IMR-90 (cell line): ENCODE data around the gene ZNF407. TPM values are rescaled to one million over a fixed set of nuclear protein-coding genes. Genes with fewer than 3 reads are reported as not detected.

Source experiments
- ATAC-seq: fragments of 200-7000 bp; cut with Tn5 transposase; 2 replicates; pipeline ENCODE4 v1.9.1; 2020; ENCODE audit warnings: low read depth, mild to moderate bottlenecking, moderate library complexity
- BruUV-seq: library from RNA; stranded (reverse); fragments of 400-500 nt; replicated peaks from 2 replicates; lab custom pipeline; 2021; lab: Mats Ljungman, UMichigan
- CTCF ChIA-PET: fragments of 300-600 bp; formaldehyde crosslinking; extraction: SDS; loops from one replicate; lab custom pipeline; 2021; ENCODE audit warnings: antibody characterized with exemption; lab: Yijun Ruan, JAX
- POLR2A ChIA-PET: fragments of 300-600 bp; sonication (Branson Sonifier 250); formaldehyde crosslinking; loops from one replicate; lab custom pipeline; 2022; ENCODE audit warnings: antibody characterized with exemption; ENCODE audit not compliant: unreplicated experiment; lab: Charles Lee
- DNase-seq: peaks from one replicate; pipeline ENCODE4 v3.0.0; 2013
- H2AFZ ChIP-seq: replicated peaks from 2 replicates; pipeline ENCODE3; 2013; ENCODE audit warnings: low read length, mild to moderate bottlenecking; ENCODE audit not compliant: poor library complexity
- H2AK5ac ChIP-seq: 2 replicates; pipeline ENCODE4 v1.6.1; 2013; ENCODE audit warnings: low read depth, low read length, inconsistent platforms
- H2AK9ac ChIP-seq: replicated peaks from 2 replicates; pipeline ENCODE3; 2013; ENCODE audit warnings: mild to moderate bottlenecking, low read depth, low read length, moderate library complexity; ENCODE audit not compliant: poor library complexity
- H2BK120ac ChIP-seq: 2 replicates; pipeline ENCODE4 v1.6.1; 2013; ENCODE audit warnings: low read depth, low read length, inconsistent platforms
- H2BK15ac ChIP-seq: 3 replicates; pipeline ENCODE4 v1.6.1; 2013; ENCODE audit warnings: low read depth, low read length, inconsistent platforms
- H2BK20ac ChIP-seq: 2 replicates; pipeline ENCODE4 v1.6.1; 2013; ENCODE audit warnings: low read depth, mild to moderate bottlenecking, inconsistent platforms, low read length, moderate library complexity
- H2BK5ac ChIP-seq: 2 replicates; pipeline ENCODE4 v1.6.1; 2013; ENCODE audit warnings: mild to moderate bottlenecking, low read depth, low read length, inconsistent platforms; ENCODE audit not compliant: poor library complexity, severe bottlenecking
- H3K14ac ChIP-seq: replicated peaks from 2 replicates; pipeline ENCODE4 v1.6.1; 2013; ENCODE audit warnings: low read depth, low read length, inconsistent platforms
- H3K18ac ChIP-seq: 2 replicates; pipeline ENCODE4 v1.6.1; 2013; ENCODE audit warnings: low read depth, low read length, control low read depth
- H3K23ac ChIP-seq: 2 replicates; pipeline ENCODE4 v1.6.1; 2013; ENCODE audit warnings: low read depth, low read length, inconsistent platforms
- H3K27ac ChIP-seq: 2 replicates; pipeline ENCODE4 v1.5.1; 2013; ENCODE audit warnings: mild to moderate bottlenecking, control low read depth, low read length; ENCODE audit not compliant: insufficient read depth
- H3K27me3 ChIP-seq: 2 replicates; pipeline ENCODE4 v1.6.1; 2013; ENCODE audit warnings: low read length; ENCODE audit not compliant: control insufficient read depth, insufficient read depth
- H3K36me3 ChIP-seq: 2 replicates; pipeline ENCODE4 v1.6.1; 2013; ENCODE audit warnings: low read length, mixed read lengths; ENCODE audit not compliant: control insufficient read depth, insufficient read depth
- H3K4ac ChIP-seq: 2 replicates; pipeline ENCODE4 v1.6.1; 2013; ENCODE audit warnings: low read depth, low read length, inconsistent platforms
- H3K4me1 ChIP-seq: 2 replicates; pipeline ENCODE4 v1.6.1; 2013; ENCODE audit warnings: low read length, mixed read lengths; ENCODE audit not compliant: control insufficient read depth, insufficient read depth
- H3K4me2 ChIP-seq: 2 replicates; pipeline ENCODE4 v1.6.1; 2013; ENCODE audit warnings: low read depth, mild to moderate bottlenecking, control low read depth, low read length, moderate library complexity
- H3K4me3 ChIP-seq: 2 replicates; pipeline ENCODE4 v1.5.1; 2013; ENCODE audit warnings: low read depth, mild to moderate bottlenecking, control low read depth, low read length, moderate library complexity; ENCODE audit not compliant: insufficient read depth
- H3K56ac ChIP-seq: 2 replicates; pipeline ENCODE4 v1.6.1; 2013; ENCODE audit warnings: low read length, inconsistent platforms; ENCODE audit not compliant: insufficient read depth; ENCODE audit errors: extremely low read depth
- H3K79me1 ChIP-seq, 2 experiments: 2 replicates each; pipeline ENCODE4 v1.6.1; 2013; ENCODE audit warnings: low read length in 2 of 2, inconsistent platforms in 1 of 2, low read depth in 1 of 2
- H3K9ac ChIP-seq: 2 replicates; pipeline ENCODE4 v1.6.1; 2013; ENCODE audit warnings: low read depth, low read length, control low read depth
- H3K9me1 ChIP-seq: 2 replicates; pipeline ENCODE4 v1.6.1; 2013; ENCODE audit warnings: low read length, inconsistent platforms; ENCODE audit not compliant: insufficient read depth
- H3K9me3 ChIP-seq: 2 replicates; pipeline ENCODE4 v1.6.1; 2013; ENCODE audit warnings: low read length; ENCODE audit not compliant: control insufficient read depth, insufficient read depth
- H4K20me1 ChIP-seq: 2 replicates; pipeline ENCODE4 v1.6.1; 2013; ENCODE audit warnings: low read length, inconsistent platforms; ENCODE audit not compliant: insufficient read depth
- H4K5ac ChIP-seq: 2 replicates; pipeline ENCODE4 v1.6.1; 2013; ENCODE audit warnings: mild to moderate bottlenecking, low read depth, low read length, control low read depth
- H4K8ac ChIP-seq, 2 experiments: 2 replicates each; pipeline ENCODE4 v1.6.1; 2013; ENCODE audit warnings: low read depth in 2 of 2, low read length in 2 of 2, control low read depth in 1 of 2, inconsistent platforms in 1 of 2
- H4K91ac ChIP-seq: 2 replicates; pipeline ENCODE4 v1.6.1; 2013; ENCODE audit warnings: low read depth, low read length, inconsistent platforms; ENCODE audit not compliant: insufficient read depth
- CEBPB ChIP-seq: IDR thresholded peaks from 2 replicates; pipeline ENCODE4 v1.6.1; 2012; ENCODE audit warnings: low read depth, low read length, improper control_type of control experiment
- CHD1 ChIP-seq: IDR thresholded peaks from 2 replicates; pipeline ENCODE4 v1.6.1; 2012; ENCODE audit warnings: low read depth, low read length, improper control_type of control experiment
- FOS ChIP-seq: fragments of 150-350 bp; IDR thresholded peaks from 2 replicates; pipeline ENCODE4 v1.6.1; 2016; ENCODE audit warnings: low read depth, low read length
- MAZ ChIP-seq: IDR thresholded peaks from 2 replicates; pipeline ENCODE4 v1.6.1; 2012; ENCODE audit warnings: low read depth, mild to moderate bottlenecking, low read length, improper control_type of control experiment, moderate library complexity, borderline replicate concordance
- MXI1 ChIP-seq: IDR thresholded peaks from 2 replicates; pipeline ENCODE4 v1.6.1; 2012; ENCODE audit warnings: low read depth, mild to moderate bottlenecking, low read length, moderate library complexity, borderline replicate concordance
- NFE2L2 ChIP-seq: fragments of 150-350 bp; IDR thresholded peaks from 2 replicates; pipeline ENCODE4 v1.6.1; 2016; ENCODE audit warnings: low read depth, mild to moderate bottlenecking, low read length
- POLR2A ChIP-seq: IDR thresholded peaks from 2 replicates; pipeline ENCODE4 v1.6.1; 2012; ENCODE audit warnings: mild to moderate bottlenecking, low read depth, low read length
- RAD21 ChIP-seq: IDR thresholded peaks from 2 replicates; pipeline ENCODE4 v1.6.1; 2012; ENCODE audit warnings: low read length, improper control_type of control experiment
- WGBS, 2 experiments: methylation state at CpG; one replicate each; pipeline versions ENCODE4 v1.1.5 to v1.1.7; 2013; ENCODE audit warnings: missing lambda C conversion rate in 2 of 2; ENCODE audit not compliant: insufficient read length in 1 of 2; ENCODE audit errors: extremely low coverage in 2 of 2; 5-methylcytosine and 5-hydroxymethylcytosine counted together
- dilution Hi-C: fragments of 300-500 bp; cut with HindIII; formaldehyde crosslinking; loops from one replicate; pipeline ENCODE4 v1.14.3; 2018; ENCODE audit warnings: low sequenced_read_pairs; ENCODE audit not compliant: unreplicated experiment
- in situ Hi-C: fragments of 300-500 bp; cut with MboI; formaldehyde crosslinking; loops from 3 replicates; pipeline ENCODE4 v1.14.3; 2019; ENCODE audit warnings: low sequenced_read_pairs, inconsistent platforms, mixed read lengths
- intact Hi-C: fragments of 100-400 bp; cut with micrococcal nuclease; formaldehyde crosslinking; loops from 2 replicates; pipeline ENCODE4 v1.10.0; 2022
- polyA plus RNA-seq, 3 experiments: library from polyadenylated mRNA; depleted of rRNA; stranded (reverse); fragments of >200 nt; gene quantifications; 2 replicates each; pipeline ENCODE4 v1.2.3, GENCODE V29; 2012; ENCODE audit warnings: low replicate concordance in 1 of 3
- total RNA-seq: library from RNA; depleted of rRNA; stranded (reverse); fragments of >200 nt; gene quantifications from 2 replicates; pipeline ENCODE4 v1.2.3, GENCODE V29; 2012
- TF ChIP-seq, protein P1 (sequence below): conservative IDR thresholded peaks from 2 replicates; pipeline ENCODE4 v1.5.1; 2012; ENCODE audit warnings: mild to moderate bottlenecking, low read depth, low read length, improper control_type of control experiment
- TF ChIP-seq, protein P2 (sequence below): fragments of 150-350 bp; IDR thresholded peaks from 2 replicates; pipeline ENCODE4 v1.6.1; 2017; ENCODE audit warnings: mild to moderate bottlenecking, antibody characterized with exemption, low read length, low read depth

The ZNF407 gene
- total and polyA plus RNA-seq, 2 of the 4 experiments (the other 2 are of a cell fraction): 3.1 to 20.1 TPM

DNA sequence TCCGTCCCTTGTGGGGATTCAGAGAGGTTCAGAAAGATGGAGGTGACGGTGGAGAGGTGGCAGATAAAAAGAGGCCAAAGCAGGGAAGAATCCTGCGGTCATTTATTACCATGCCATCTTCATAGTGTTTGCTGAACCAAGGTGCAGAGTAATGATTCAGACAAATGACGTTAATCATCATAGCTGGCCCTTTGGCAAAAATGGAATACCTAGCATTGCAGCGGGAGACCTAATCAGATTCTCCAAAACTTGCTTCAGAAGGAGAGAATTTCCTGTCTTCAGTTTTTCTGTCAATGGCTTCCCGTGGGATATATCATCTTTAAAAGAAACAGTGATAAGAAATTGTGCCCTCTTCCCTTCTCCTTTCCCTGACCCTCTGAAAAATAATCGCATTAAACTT is 435.8 kb downstream of the ZNF407 start:
- TF ChIP-seq NFE2L2: no peak
- no peak for TF ChIP-seq POLR2A
- TF ChIP-seq, protein P1, sequence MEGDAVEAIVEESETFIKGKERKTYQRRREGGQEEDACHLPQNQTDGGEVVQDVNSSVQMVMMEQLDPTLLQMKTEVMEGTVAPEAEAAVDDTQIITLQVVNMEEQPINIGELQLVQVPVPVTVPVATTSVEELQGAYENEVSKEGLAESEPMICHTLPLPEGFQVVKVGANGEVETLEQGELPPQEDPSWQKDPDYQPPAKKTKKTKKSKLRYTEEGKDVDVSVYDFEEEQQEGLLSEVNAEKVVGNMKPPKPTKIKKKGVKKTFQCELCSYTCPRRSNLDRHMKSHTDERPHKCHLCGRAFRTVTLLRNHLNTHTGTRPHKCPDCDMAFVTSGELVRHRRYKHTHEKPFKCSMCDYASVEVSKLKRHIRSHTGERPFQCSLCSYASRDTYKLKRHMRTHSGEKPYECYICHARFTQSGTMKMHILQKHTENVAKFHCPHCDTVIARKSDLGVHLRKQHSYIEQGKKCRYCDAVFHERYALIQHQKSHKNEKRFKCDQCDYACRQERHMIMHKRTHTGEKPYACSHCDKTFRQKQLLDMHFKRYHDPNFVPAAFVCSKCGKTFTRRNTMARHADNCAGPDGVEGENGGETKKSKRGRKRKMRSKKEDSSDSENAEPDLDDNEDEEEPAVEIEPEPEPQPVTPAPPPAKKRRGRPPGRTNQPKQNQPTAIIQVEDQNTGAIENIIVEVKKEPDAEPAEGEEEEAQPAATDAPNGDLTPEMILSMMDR: no peak
- no peak for TF ChIP-seq RAD21
- no peak for TF ChIP-seq CHD1
- TF ChIP-seq MXI1: no peak
- TF ChIP-seq MAZ: no peak
- TF ChIP-seq CEBPB: no peak
- TF ChIP-seq, protein P2, sequence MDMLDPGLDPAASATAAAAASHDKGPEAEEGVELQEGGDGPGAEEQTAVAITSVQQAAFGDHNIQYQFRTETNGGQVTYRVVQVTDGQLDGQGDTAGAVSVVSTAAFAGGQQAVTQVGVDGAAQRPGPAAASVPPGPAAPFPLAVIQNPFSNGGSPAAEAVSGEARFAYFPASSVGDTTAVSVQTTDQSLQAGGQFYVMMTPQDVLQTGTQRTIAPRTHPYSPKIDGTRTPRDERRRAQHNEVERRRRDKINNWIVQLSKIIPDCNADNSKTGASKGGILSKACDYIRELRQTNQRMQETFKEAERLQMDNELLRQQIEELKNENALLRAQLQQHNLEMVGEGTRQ: no peak
- no peak for TF ChIP-seq FOS
- Histone ChIP-seq H3K4me3 (no peak overlapping the region), H4K91ac (no peak overlapping the region), H3K14ac (no peak overlapping the region), H3K56ac (no peak overlapping the region), H4K20me1 (no peaks in the 10 kb centered on the region), H3K27me3 (no peaks in the 10 kb centered on the region), H3K27ac (no peak overlapping the region), H4K8ac (no peak overlapping the region), H4K5ac (no peak overlapping the region), H3K9me1 (peaks cover 8% of the 10 kb centered on the region; the same call in 1 of the 2 replicates), H3K4me2 (no peak overlapping the region), H2AK9ac (no peak overlapping the region), H2AK5ac (no peak overlapping the region), H2BK15ac (no peak overlapping the region), H3K4ac (no peak overlapping the region), H3K9me3 (no peaks in the 10 kb centered on the region), H3K79me1 (no peaks in the 10 kb centered on the region; a peak in 1 of 4 replicates), H3K36me3 (no peaks in the 10 kb centered on the region), H3K18ac (no peak overlapping the region), H2BK120ac (no peak overlapping the region), H2BK5ac (no peak overlapping the region), H2BK20ac (no peak overlapping the region), H3K9ac (no peak overlapping the region), H3K23ac (no peak overlapping the region), H2AFZ (no peak overlapping the region), H3K4me1 (peaks cover 9% of the 10 kb centered on the region)
- dilution Hi-C loops: no loop called here
- in situ Hi-C loops: no loop called here
- CTCF ChIA-PET: no interaction called here
- no peak for ATAC-seq
- intact Hi-C loops: no loop called here
- WGBS, 2 experiments: 87% methylated on average over 2 of the region's 7 CpGs; no CpG with 5 or more reads in 1 of the 2 experiments
- POLR2A ChIA-PET: no interaction called here
- BruUV-seq: no TSS peak
- DNase-seq: no peak
